Tibial nerve (tissue), 4 donors: ENCODE results near the gene RPS5.

Experiments
- EP300 ChIP-seq, 2 donors: sonication (generic); formaldehyde crosslinking; IDR thresholded peaks; one replicate each; pipeline ENCODE4 v1.6.1; 2017; ENCODE audit warnings: antibody characterized with exemption in 2 of 2, mild to moderate bottlenecking in 1 of 2
- POLR2A ChIP-seq, 2 donors: fragments of 450-650 bp; IDR thresholded peaks; one replicate each; pipeline ENCODE4 v1.6.1; 2017; ENCODE audit warnings: antibody characterized with exemption in 2 of 2, mild to moderate bottlenecking in 2 of 2, moderate library complexity in 2 of 2
- TF ChIP-seq, protein P1 (sequence below), 5 experiments: fragments of 200-600 bp in 3 of 5; fragments of 450-650 bp in 2 of 5; sonication (generic) in 3 of 5; IDR thresholded peaks; one replicate each; pipeline ENCODE4 v1.5.1; 2016 to 2019; ENCODE audit warnings: antibody characterized with exemption in 5 of 5, mild to moderate bottlenecking in 3 of 5, moderate library complexity in 2 of 5

DNA sequence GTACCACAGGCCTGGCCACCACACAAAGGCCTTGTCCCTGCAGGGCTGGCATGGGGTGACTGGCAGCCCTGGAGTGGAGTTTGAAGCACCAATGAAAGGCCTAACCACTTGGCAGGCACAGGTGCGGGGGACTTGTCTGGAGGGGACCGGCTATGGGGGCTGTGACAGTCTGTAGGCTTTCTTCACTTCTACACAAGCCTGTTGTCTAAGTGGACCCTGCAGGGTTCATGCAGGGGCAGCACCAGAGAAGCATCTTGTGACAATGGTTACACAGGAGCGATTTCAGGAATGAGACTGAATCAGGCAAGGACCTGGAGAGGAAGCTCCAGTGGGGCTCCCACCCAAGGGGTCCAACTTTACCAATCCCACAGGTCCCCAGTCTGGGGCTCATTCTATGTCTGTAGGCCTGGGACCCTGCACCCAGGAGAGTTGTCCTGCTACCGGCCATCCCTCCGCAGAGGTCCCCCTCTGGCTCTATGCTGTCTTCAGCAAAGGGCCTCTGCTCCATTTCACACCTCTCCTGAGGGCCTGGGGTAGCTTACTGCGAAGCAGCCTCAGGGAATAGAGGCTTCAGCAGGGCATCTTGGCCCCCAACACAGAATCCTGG lies 4.0 kb upstream of the RPS5 start:
- TF ChIP-seq, protein P1, sequence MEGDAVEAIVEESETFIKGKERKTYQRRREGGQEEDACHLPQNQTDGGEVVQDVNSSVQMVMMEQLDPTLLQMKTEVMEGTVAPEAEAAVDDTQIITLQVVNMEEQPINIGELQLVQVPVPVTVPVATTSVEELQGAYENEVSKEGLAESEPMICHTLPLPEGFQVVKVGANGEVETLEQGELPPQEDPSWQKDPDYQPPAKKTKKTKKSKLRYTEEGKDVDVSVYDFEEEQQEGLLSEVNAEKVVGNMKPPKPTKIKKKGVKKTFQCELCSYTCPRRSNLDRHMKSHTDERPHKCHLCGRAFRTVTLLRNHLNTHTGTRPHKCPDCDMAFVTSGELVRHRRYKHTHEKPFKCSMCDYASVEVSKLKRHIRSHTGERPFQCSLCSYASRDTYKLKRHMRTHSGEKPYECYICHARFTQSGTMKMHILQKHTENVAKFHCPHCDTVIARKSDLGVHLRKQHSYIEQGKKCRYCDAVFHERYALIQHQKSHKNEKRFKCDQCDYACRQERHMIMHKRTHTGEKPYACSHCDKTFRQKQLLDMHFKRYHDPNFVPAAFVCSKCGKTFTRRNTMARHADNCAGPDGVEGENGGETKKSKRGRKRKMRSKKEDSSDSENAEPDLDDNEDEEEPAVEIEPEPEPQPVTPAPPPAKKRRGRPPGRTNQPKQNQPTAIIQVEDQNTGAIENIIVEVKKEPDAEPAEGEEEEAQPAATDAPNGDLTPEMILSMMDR (IDR thresholded peaks at IDR 0.05), result no peak
- no peak for TF ChIP-seq POLR2A (IDR thresholded peaks at IDR 0.05)
- no peak for TF ChIP-seq EP300 (IDR thresholded peaks at IDR 0.05)
